Stimulated activated CD8-positive, alpha-beta memory T cell treated with anti-CD3 and anti-CD28 coated beads, Interleukin-4, amount 100 ng/mL, for 24 hours (primary cell): ENCODE data around the gene UGDH.
"Not testable (repeated sequence)": the region's sequence is repeated elsewhere in the genome, so short reads cannot be mapped to it uniquely, and the experiment has no call there.

Source experiments
- DNase-seq: peaks from one replicate; pipeline ENCODE4 v3.0.0-alpha.2; 2020; ENCODE audit warnings: low read depth

The UGDH gene

GRCh38 chr4:39529534-39529933 is 2.3 kb upstream of the UGDH start:
- no peak for DNase-seq

- DNase-seq, result no peak
Measured at GRCh38 chr4:39528061-39528465, 824 bp upstream of the UGDH start.

- peak; percentile 11 for DNase-seq
Measured at GRCh38 chr4:39526765-39527295, 409 bp downstream of the UGDH start.

GRCh38 chr4:39525822-39526690 is 1.2 kb downstream of the UGDH start:
- no peak for DNase-seq

GRCh38 chr4:39524161-39524957 is 2.9 kb downstream of the UGDH start:
- DNase-seq, result no peak

- no peak for DNase-seq
Measured at GRCh38 chr4:39522068-39522467, 5.2 kb downstream of the UGDH start.

GRCh38 chr4:39521253-39521919 is 5.9 kb downstream of the UGDH start:
- DNase-seq, result no peak

- no peak for DNase-seq
Measured at GRCh38 chr4:39518484-39518883, 8.8 kb downstream of the UGDH start.

GRCh38 chr4:39516407-39516966 is 10.8 kb downstream of the UGDH start:
- no peak for DNase-seq

- not testable (repeated sequence) for DNase-seq
Measured at GRCh38 chr4:39515669-39516401, 11.4 kb downstream of the UGDH start.

- no peak for DNase-seq
Measured at GRCh38 chr4:39514888-39515401, 12.3 kb downstream of the UGDH start.

- not testable (repeated sequence) for DNase-seq
Measured at GRCh38 chr4:39514266-39514665, 13.0 kb downstream of the UGDH start.

GRCh38 chr4:39510348-39510929 is 16.8 kb downstream of the UGDH start:
- no peak for DNase-seq

GRCh38 chr4:39505581-39505980 is 21.7 kb downstream of the UGDH start:
- DNase-seq, result no peak

GRCh38 chr4:39504538-39504937 is 22.7 kb downstream of the UGDH start:
- DNase-seq, result no peak

GRCh38 chr4:39502664-39503035 is 24.6 kb downstream of the UGDH start:
- not testable (repeated sequence) for DNase-seq

- no peak for DNase-seq
Measured at GRCh38 chr4:39502019-39502663, 25.1 kb downstream of the UGDH start.

GRCh38 chr4:39498727-39499020 is 28.6 kb downstream of the UGDH start:
- DNase-seq, result no peak

- no peak for DNase-seq
Measured at GRCh38 chr4:39497909-39498726, 29.1 kb downstream of the UGDH start.
